AG04450 (cell line): ENCODE data around the gene TRPM4. TPM values are rescaled to one million over a fixed set of nuclear protein-coding genes. Genes with fewer than 3 reads are reported as not detected.
"Not testable (repeated sequence)": the region's sequence is repeated elsewhere in the genome, so short reads cannot be mapped to it uniquely, and the experiment has no call there.

Source experiments
- CTCF ChIA-PET: fragments of 300-600, 350-600 bp; formaldehyde crosslinking; extraction: SDS; loops from one replicate; lab custom pipeline; 2022; ENCODE audit warnings: antibody characterized with exemption, inconsistent platforms; lab: Charles Lee
- POLR2A ChIA-PET: fragments of 350-600 bp; formaldehyde crosslinking; extraction: SDS; loops from one replicate; lab custom pipeline; 2021; ENCODE audit warnings: antibody characterized with exemption, inconsistent platforms; lab: Yijun Ruan, JAX
- DNase-seq: peaks from one replicate; pipeline ENCODE4 v3.0.0-alpha.2; 2011; ENCODE audit warnings: low read depth, low spot score
- H3K27ac ChIP-seq: one replicate; pipeline ENCODE4 v1.5.1; 2012; ENCODE audit warnings: low read depth, low read length, control low read depth
- H3K27me3 ChIP-seq: one replicate; pipeline ENCODE4 v1.6.0; 2012; ENCODE audit warnings: low read length; ENCODE audit not compliant: control insufficient read depth, insufficient read depth
- H3K4me3 ChIP-seq: 2 replicates; pipeline ENCODE4 v1.5.1; 2011; ENCODE audit warnings: mild to moderate bottlenecking, low read depth, low read length, control low read depth
- H3K9me3 ChIP-seq: 2 replicates; pipeline ENCODE4 v1.5.1; 2012; ENCODE audit warnings: low read length; ENCODE audit not compliant: control insufficient read depth, insufficient read depth
- polyA plus RNA-seq: library from polyadenylated mRNA; depleted of rRNA; stranded (reverse); fragments of >200 nt; gene quantifications from 2 replicates; pipeline ENCODE4 v1.2.3, GENCODE V29; 2011
- TF ChIP-seq, protein P1 (sequence below): IDR thresholded peaks from 2 replicates; pipeline ENCODE4 v1.5.1; 2011; ENCODE audit warnings: low read depth, low read length, control low read depth, inconsistent platforms

The TRPM4 gene
- polyA plus RNA-seq, 1 experiment, result 4.3 TPM

GRCh38 chr19:49140951-49141350, 16.6 kb upstream of the TRPM4 start:
- no peak for DNase-seq
- TF ChIP-seq, protein P1, sequence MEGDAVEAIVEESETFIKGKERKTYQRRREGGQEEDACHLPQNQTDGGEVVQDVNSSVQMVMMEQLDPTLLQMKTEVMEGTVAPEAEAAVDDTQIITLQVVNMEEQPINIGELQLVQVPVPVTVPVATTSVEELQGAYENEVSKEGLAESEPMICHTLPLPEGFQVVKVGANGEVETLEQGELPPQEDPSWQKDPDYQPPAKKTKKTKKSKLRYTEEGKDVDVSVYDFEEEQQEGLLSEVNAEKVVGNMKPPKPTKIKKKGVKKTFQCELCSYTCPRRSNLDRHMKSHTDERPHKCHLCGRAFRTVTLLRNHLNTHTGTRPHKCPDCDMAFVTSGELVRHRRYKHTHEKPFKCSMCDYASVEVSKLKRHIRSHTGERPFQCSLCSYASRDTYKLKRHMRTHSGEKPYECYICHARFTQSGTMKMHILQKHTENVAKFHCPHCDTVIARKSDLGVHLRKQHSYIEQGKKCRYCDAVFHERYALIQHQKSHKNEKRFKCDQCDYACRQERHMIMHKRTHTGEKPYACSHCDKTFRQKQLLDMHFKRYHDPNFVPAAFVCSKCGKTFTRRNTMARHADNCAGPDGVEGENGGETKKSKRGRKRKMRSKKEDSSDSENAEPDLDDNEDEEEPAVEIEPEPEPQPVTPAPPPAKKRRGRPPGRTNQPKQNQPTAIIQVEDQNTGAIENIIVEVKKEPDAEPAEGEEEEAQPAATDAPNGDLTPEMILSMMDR, result no peak
- Histone ChIP-seq H3K9me3 (no peaks in the 10 kb centered on the region; the same call in 1 of the 2 replicates), H3K27me3 (no peaks in the 10 kb centered on the region), H3K4me3 (no peak overlapping the region), H3K27ac (no peak overlapping the region)
- ChIA-PET CTCF (no interaction called here), POLR2A (no interaction called here)

GRCh38 chr19:49141352-49141751, 16.2 kb upstream of the TRPM4 start:
- H3K27me3 ChIP-seq, result no peaks in the 10 kb centered on the region
- H3K27ac ChIP-seq, result no peak overlapping the region
- ChIA-PET CTCF (no interaction called here), POLR2A (interaction anchor here (0.6 kb wide), 1 partner anchor 11 kb away, joined by 3 read pairs; no protein-coding TSS in a partner anchor)
- TF ChIP-seq, protein P1, result no peak
- no peaks in the 10 kb centered on the region; the same call in 1 of the 2 replicates for H3K9me3 ChIP-seq
- H3K4me3 ChIP-seq, result no peak overlapping the region
- no peak for DNase-seq

GRCh38 chr19:49142866-49143335, 14.7 kb upstream of the TRPM4 start:
- ChIA-PET POLR2A (interaction anchor here (0.6 kb wide), 1 partner anchor 293 kb away, joined by 7 read pairs; no protein-coding TSS in a partner anchor), CTCF (interaction anchor here (0.7 kb wide), 1 partner anchor 45 kb away, joined by 3 read pairs; no protein-coding TSS in a partner anchor)
- TF ChIP-seq, protein P1, result no peak
- DNase-seq, result peak; percentile 69
- Histone ChIP-seq H3K27me3 (no peaks in the 10 kb centered on the region), H3K4me3 (peak overlapping the region; percentile 92), H3K9me3 (no peaks in the 10 kb centered on the region), H3K27ac (no peak overlapping the region)

- TF ChIP-seq, protein P1, result peak; percentile 82
- Histone ChIP-seq H3K4me3 (peak overlapping the region; percentile 47), H3K27me3 (no peaks in the 10 kb centered on the region), H3K27ac (no peak overlapping the region), H3K9me3 (no peaks in the 10 kb centered on the region; the same call in 1 of the 2 replicates)
- CTCF ChIA-PET, result interaction anchor here (0.7 to 2.5 kb wide), 15 partner anchors 11 to 148 kb away, joined by 3 to 13 read pairs (median 4); partner anchors contain the start of gene LIN7B
- POLR2A ChIA-PET, result interaction anchor here (1.1 to 1.3 kb wide), 2 partner anchors 31 to 48 kb away, joined by 3 read pairs; partner anchors contain the start of gene LIN7B
- DNase-seq, result no peak
These were observed 11.8 kb upstream of the TRPM4 start for GRCh38 chr19:49145573-49146407.

GRCh38 chr19:49146408-49146770, 11.2 kb upstream of the TRPM4 start:
- CTCF ChIA-PET, result interaction anchor here (0.7 to 2.5 kb wide), 12 partner anchors 12 to 137 kb away, joined by 3 to 13 read pairs (median 4); partner anchors contain the start of gene LIN7B
- H3K9me3 ChIP-seq, H3K27me3 ChIP-seq, H3K27ac ChIP-seq, DNase-seq, H3K4me3 ChIP-seq: not testable (repeated sequence)
- POLR2A ChIA-PET, result interaction anchor here (1.1 to 1.3 kb wide), 2 partner anchors 32 to 48 kb away, joined by 3 read pairs; partner anchors contain the start of gene LIN7B
